ENCODE data around the gene IQCM.

GRCh38 chr4:149511558-149512298 is 303.9 kb downstream of the IQCM start:
- TF ChIP-seq CTCF (conservative IDR thresholded peaks at IDR 0.05; ENCODE audit: low read depth, low read length) = no peak
- no peak for TF ChIP-seq EZH2 (IDR thresholded peaks at IDR 0.05; ENCODE audit: low read length, unreplicated experiment)
- no peak for TF ChIP-seq EZH2phosphoT487 (IDR thresholded peaks at IDR 0.05; ENCODE audit: borderline replicate concordance, low read length)

Measured in PC-3 (cell line).